ENCODE results near the gene EI24. TPM values are rescaled to one million over a fixed set of nuclear protein-coding genes. Genes with fewer than 3 reads are reported as not detected.

Gene EI24
- total and polyA plus RNA-seq, 2 of the 4 experiments (the other 2 are of a cell fraction): 89.7 to 95.9 TPM

- TF ChIP-seq MXI1 (IDR thresholded peaks at IDR 0.05; ENCODE audit: borderline replicate concordance, low read depth, low read length) (no peak), FOS (IDR thresholded peaks at IDR 0.05; ENCODE audit: low read depth, low read length) (no peak), MAFK (IDR thresholded peaks at IDR 0.05; ENCODE audit: low read depth, low read length) (no peak), CHD1 (IDR thresholded peaks at IDR 0.05; ENCODE audit: low read depth, low read length) (no peak)
- H3K14ac ChIP-seq (replicated peaks; ENCODE audit: low read depth, low read length): no peak overlapping the region
- in situ Hi-C loops (cut with MboI; ENCODE audit: low sequenced_read_pairs): loop anchor here (25.0 kb wide), 1 partner anchor 949 kb away; no protein-coding TSS in a partner anchor
- H3K4me3 ChIP-seq (ENCODE audit: insufficient read depth, low read depth, low read length): no peak overlapping the region
- no peak overlapping the region for H3K4me2 ChIP-seq (ENCODE audit: low read depth, low read length)
- peaks cover 12% of the 10 kb centered on the region for H3K36me3 ChIP-seq (ENCODE audit: control insufficient read depth, insufficient read depth, low read length)
- H3K9me3 ChIP-seq (ENCODE audit: control insufficient read depth, insufficient read depth, low read length): no peaks in the 10 kb centered on the region
- H3K56ac ChIP-seq (ENCODE audit: extremely low read depth, insufficient read depth, low read length): no peak overlapping the region
- H2AFZ ChIP-seq (replicated peaks; ENCODE audit: low read length, poor library complexity): no peak overlapping the region
- no peak overlapping the region for H3K27ac ChIP-seq (ENCODE audit: insufficient read depth, low read length)
- intact Hi-C loops (cut with micrococcal nuclease): no loop called here
- no CpG with 5 or more reads among the region's 3 CpGs for WGBS, 2 experiments (ENCODE audit: extremely low coverage in 2 of 2, insufficient read length in 1 of 2)
- no peak overlapping the region for H2AK5ac ChIP-seq (ENCODE audit: low read depth, low read length)
- H2BK15ac ChIP-seq (ENCODE audit: low read depth, low read length): no peak overlapping the region
- dilution Hi-C loops (cut with HindIII; ENCODE audit: low sequenced_read_pairs, unreplicated experiment): no loop called here
- H4K5ac ChIP-seq (ENCODE audit: low read depth, low read length): no peak overlapping the region
- no peaks in the 10 kb centered on the region for H3K27me3 ChIP-seq (ENCODE audit: control insufficient read depth, insufficient read depth, low read length)
- no peak overlapping the region for H2BK120ac ChIP-seq (ENCODE audit: low read depth, low read length)
- H3K18ac ChIP-seq (ENCODE audit: low read depth, low read length): no peak overlapping the region
- ChIA-PET POLR2A (ENCODE audit: unreplicated experiment) (interaction anchor here (0.6 kb wide), 1 partner anchor 11 kb away, joined by 4 read pairs; no protein-coding TSS in a partner anchor), CTCF (no interaction called here)
- H4K8ac ChIP-seq (ENCODE audit: low read depth in 2 of 2, low read length in 2 of 2): no peak overlapping the region
- no TSS peak for BruUV-seq (replicated peaks)
- H2AK9ac ChIP-seq (replicated peaks; ENCODE audit: low read depth, low read length, poor library complexity): no peak overlapping the region
- H3K4me1 ChIP-seq (ENCODE audit: control insufficient read depth, insufficient read depth, low read length): 0 out of 2 replicates have a peak, but pooled peaks cover 1% of the 10 kb centered on the region
- no peak for ATAC-seq (ENCODE audit: low read depth)
- H4K91ac ChIP-seq (ENCODE audit: insufficient read depth, low read depth, low read length): no peak overlapping the region
- peaks cover 3% of the 10 kb centered on the region; the same call in 1 of the 2 replicates for H3K9me1 ChIP-seq (ENCODE audit: insufficient read depth, low read length)
- H2BK5ac ChIP-seq (ENCODE audit: low read depth, low read length, poor library complexity, severe bottlenecking): no peak overlapping the region
- H4K20me1 ChIP-seq (ENCODE audit: insufficient read depth, low read length): no peaks in the 10 kb centered on the region
- DNase-seq: no peak
- H3K9ac ChIP-seq (ENCODE audit: low read depth, low read length): no peak overlapping the region
- H3K4ac ChIP-seq (ENCODE audit: low read depth, low read length): no peak overlapping the region
- no peak overlapping the region for H3K23ac ChIP-seq (ENCODE audit: low read depth, low read length)
- H3K79me1 ChIP-seq (ENCODE audit: low read depth in 1 of 2, low read length in 2 of 2): peaks cover 0 to 2% of the 10 kb centered on the region in 2 experiments; a peak in 2 of 4 replicates
- no peak overlapping the region for H2BK20ac ChIP-seq (ENCODE audit: low read depth, low read length)
Observed at GRCh38 chr11:125586623-125587022, 17.3 kb downstream of the EI24 start.

Data from IMR-90 (cell line).